NOMO-1 (cell line): Measurements from ENCODE around the gene GDF2.
A peak's percentile ranks its signal among the peaks of the same experiment; 100 is the strongest.

Source experiments
- DNase-seq, 2 experiments: peaks; one replicate each; lab custom pipeline; 2025; ENCODE audit not compliant: unreplicated experiment in 2 of 2; lab: John Stamatoyannopoulos, UW

The GDF2 gene

DNA sequence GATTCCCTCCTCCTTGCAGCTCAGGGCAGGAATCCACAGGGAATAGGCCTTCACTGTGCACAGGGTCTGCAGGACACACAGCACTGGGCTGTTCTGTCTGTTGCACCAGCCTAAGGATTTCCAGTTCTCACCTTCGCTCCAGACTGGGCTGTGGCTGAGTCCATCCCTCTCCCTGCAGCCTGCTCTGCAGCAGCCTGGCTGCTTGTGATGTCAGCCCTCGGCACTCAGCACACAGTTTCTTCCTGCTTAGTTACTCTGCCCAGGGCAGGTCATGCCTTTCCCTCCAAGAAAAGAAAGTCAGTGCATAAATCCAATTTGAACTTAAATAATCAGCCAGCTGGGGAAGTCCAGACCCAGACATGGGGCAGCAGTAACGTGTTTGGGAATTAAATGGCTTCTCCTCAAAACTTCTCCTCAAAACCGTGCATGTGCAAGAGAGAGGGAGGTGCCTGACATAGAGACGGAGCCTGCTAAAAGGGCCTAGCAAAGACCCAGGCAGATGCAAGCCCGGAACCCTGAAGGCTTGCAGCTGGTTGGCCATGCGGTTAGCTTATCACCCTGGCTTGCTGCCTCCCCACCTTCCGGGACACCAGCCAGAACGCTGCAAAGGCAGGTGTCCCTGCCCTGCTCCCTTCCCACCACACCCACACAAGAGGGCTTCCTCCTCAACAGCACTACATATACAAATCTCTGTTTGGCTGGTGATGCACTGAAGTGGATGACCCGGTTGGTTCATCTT is 10.9 kb upstream of the GDF2 start:
- no peak for DNase-seq

DNA sequence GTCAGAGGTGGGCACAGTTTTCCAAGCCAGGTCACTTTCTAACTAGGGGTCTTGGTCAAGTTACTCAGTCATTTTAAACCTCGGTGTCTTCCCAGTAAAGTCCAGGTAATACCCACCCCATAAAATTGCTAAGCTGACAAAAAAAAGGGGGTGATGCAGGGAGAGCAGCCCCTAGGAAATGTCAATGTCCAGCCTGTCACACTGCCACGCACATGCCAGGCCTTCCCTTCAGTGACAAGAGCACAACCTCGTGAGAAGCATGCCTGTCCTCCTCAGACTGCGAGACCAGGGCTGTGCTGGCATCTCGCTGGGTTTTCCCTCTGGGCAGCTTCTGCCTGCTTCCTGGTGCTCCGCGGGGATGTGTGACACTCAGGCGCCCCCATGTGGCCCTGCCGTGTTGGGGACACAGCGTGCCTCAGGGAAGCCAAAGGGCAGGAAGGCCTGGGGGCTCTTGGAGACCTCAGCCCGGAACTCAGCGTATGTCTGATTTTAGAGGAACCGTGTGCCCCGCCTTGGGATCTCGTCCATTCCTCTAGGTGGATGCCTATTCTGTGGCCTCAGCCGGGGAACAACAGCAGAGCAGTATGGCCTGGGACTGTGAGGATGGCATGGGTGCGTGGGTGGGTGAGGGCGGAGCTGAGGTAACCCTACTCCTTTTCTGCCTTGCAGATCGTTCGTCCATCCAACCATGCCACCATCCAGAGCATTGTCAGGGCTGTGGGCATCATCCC is 10.2 kb upstream of the GDF2 start:
- DNase-seq, result peak; percentile 47 to 56

DNA sequence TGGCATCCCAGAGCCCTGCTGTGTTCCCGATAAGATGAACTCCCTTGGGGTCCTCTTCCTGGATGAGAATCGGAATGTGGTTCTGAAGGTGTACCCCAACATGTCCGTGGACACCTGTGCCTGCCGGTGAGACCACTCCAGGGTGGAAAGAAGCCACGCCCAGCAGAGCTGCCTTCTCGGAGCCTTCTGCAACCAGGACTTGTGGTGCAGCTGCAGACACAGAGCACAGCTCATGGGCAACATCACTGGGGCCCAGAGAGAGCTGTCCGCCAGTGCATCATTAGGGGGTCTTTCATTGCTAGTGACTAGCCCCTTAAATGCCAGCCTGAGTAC is 9.6 kb upstream of the GDF2 start:
- no peak for DNase-seq

DNA sequence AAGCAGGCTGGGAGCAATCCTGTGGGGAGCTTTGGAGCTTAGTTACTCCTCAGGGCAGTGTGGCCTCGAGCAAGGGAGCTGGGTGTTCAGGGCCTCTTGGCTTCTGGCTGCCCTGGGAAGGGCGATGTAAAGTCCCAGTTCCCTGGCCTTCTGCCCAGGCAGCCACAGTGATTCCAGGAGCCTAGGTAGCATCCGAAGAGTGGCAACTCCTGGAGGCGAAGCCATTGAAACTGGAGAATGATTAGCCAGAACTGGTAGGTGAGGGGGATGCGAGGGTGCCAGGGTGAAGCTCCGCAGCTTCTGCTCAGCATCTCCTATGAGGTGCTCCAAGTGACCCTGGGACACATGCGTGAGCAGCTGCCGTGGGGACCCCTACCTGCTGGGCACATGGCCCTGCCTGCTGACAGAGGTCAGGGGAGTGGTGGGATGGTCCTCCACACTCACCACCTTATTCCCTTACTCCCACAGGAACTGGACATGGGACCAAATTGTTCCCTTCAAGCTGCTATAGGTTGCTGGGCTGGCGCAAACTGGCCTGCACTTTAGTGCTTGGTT is 7.8 kb upstream of the GDF2 start:
- DNase-seq, result no peak

DNA sequence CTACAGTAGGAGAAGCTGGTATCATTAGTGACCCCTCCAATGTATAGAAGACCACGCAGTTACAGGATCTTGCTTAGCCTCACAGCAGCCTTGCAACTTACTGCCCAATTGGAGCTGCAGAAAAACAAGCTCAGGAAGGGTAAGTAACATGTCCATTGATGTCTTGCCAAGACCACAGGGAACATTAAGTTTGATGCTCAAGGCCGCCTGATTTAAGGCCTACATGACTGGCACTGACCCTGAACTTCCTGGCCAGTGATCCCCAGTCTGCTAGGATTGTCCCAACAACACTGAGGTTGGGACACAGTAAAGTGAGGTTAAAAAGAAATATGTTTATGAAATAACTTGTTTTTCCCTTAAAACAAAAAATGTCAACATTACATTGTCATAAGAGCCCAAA is 6.8 kb upstream of the GDF2 start:
- no peak for DNase-seq

DNA sequence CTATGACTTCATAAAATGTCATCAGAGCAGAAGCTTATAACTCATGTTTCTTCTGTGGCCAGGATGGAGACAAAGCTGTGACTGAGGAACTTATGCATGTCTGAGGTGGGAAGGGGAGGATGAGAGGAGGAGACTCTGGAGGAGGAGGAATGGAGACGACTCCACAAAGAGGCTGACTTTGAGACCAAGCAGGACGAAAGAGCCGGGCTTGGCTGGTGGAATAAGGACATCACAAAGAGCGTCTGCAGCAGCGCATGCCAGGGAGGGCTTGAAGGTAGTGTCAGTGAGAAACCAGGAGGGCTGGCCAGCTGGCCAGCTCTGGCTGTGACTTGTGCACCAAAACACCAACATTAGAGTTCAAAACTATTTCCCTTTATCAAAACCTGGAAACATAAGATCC is 6.1 kb upstream of the GDF2 start:
- DNase-seq, result no peak

DNA sequence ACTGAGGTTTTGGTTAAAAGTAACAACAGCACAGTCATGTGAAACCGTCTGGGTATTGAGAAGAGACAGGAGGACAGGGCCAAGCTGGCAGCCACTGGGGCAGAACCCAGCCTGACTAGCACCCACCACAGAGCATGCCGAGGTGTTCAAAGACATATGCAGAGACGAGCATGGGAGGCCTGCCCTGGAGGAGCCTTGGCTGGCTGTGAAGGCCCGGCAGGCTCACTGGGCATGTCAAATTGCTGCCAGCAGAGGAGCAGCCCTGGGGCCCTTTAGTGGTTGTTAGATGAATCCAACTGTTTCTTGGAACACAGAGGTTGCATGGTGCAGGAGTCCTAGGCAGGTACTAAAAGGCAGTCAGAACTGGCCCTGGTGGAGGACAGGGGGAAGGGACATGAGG is 5.0 kb upstream of the GDF2 start:
- no peak for DNase-seq

DNA sequence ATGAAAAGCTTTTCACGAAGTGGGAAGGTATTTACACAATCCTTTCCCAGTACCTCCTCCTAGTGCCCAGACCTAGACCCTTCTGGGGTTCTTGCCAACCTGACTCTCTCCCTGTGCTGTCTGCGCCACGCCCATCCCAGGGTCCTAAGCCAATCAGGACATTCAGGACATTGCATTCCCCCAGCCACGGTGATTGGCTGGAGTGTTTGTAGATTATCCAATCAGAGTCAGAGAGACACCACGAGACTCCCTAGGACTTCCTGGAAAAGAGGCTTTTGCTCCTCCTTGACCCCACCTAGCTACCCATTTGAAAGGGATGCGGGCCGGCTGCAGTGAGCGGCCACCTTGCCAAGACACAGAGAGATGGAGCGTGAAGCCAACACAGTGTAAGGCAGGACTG is 3.5 kb upstream of the GDF2 start:
- no peak for DNase-seq

DNA sequence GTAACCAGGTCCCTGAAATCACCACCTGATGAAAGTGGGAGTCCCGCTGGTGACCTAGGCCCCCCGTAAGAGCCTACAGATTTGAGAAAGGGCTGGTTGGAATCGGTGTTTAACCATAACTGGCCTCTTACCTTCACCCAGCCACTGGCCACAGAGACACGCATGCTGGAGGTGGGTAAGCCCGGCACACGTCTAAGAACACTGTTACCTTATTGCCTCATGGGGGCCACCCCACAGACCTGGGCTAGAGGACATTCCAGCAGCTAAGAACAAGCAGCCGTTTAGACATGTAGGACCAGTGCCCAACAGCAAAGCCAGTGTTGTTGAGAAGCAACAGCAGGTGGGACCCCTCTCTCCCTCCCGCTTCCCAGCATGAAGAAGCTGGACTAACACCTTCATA is 2.5 kb upstream of the GDF2 start:
- no peak for DNase-seq

DNA sequence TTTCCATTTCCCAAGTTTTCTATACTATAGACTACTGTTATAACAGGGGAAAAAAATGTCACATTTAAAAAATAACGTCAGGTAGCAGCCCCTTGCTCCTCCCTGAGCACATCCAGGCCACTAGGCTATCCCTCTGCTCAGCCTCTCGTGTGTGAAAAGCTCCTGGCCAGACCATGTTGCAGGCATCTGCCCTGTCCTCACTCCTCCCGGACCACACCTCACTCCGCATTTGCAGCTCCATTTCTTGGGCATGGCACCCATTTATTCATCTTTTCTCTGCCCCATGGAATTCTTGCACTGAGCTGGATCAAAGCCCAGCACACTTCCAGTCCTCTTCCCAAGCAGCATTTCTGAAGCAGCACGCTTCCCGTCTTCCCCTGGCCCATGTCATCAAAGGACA is 1.4 kb upstream of the GDF2 start:
- no peak for DNase-seq

DNA sequence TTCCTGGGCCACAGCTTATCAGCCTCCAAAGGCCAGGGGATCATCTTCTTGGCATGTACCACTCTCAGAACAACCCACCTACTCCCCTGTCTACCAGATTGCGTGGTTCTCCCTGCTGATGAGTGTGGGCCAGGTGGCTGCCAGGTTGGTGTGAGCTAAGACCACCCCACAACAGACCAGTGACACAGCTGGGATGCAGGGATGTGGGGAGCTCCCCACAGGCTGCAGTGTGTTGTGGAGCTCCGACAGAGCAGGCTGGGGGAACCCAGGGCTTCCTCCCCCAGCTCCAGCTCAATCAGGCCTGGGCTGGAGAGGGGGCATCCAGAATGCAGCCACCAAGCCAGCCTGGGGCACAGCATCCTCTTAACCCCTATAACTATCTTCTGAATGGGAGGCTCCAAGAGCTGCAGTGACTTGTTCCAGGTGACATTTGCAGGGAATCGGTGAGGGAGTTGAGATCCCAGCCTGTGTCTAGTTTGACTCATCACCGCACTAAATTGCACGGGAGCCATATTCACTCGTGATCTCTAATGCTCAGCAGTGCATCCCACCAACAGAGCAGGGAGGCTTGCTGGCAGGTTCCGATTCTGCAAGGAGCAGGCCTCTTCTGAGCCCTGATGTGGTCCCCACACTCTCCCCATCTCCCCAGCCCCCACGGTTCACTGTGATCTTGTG is 596 bp upstream of the GDF2 start:
- DNase-seq, result no peak

DNA sequence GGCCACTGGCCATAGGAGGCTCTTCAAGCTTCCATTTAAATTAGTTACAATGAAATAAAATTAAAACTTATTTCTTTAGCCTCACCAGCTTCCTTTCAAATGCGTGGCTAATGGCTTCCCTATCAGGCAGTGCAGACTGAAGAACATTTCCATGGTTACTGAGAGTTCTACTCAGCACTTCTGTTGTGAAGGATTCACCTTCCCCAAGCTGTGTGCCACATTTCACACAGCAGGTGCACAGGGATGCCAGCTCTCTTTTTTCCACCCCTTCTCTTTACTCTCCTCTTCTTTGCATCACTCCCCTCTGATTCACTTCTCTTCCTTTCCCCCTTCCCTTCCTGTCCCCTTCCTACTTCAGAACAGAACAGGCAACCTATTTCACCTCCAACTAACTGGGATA is 833 bp downstream of the GDF2 start:
- no peak for DNase-seq

DNA sequence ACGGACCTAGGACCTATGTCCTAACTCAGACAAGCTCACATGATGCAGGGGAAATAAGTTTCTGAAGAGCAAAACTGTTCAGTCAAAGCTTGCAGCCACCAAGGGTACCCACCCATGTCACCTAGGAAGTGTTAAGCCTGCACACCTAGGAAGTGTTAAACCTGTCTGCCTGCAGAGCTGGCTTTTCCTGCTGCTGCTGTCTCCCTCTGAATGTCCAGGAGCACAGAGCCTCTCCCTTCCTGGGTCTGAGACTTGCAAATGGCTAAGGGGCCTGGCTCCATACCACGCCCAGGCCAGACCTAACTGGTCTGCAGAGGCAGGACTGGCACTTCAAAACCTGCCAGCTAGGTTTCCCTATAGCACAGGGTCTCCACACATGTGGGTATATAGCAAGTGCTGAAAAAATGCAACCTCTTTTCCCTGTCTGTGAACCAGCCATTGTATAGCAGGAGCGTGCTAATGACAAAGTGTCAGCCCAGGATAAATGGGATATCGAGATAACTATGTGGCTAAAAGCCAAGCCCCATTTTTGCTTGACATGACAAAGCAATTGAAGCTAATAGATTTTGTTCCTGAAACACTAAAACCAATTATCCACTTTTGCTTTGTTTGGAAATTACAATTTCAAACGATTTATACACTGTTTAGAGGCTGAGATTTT is 1.5 kb downstream of the GDF2 start:
- DNase-seq, result no peak

DNA sequence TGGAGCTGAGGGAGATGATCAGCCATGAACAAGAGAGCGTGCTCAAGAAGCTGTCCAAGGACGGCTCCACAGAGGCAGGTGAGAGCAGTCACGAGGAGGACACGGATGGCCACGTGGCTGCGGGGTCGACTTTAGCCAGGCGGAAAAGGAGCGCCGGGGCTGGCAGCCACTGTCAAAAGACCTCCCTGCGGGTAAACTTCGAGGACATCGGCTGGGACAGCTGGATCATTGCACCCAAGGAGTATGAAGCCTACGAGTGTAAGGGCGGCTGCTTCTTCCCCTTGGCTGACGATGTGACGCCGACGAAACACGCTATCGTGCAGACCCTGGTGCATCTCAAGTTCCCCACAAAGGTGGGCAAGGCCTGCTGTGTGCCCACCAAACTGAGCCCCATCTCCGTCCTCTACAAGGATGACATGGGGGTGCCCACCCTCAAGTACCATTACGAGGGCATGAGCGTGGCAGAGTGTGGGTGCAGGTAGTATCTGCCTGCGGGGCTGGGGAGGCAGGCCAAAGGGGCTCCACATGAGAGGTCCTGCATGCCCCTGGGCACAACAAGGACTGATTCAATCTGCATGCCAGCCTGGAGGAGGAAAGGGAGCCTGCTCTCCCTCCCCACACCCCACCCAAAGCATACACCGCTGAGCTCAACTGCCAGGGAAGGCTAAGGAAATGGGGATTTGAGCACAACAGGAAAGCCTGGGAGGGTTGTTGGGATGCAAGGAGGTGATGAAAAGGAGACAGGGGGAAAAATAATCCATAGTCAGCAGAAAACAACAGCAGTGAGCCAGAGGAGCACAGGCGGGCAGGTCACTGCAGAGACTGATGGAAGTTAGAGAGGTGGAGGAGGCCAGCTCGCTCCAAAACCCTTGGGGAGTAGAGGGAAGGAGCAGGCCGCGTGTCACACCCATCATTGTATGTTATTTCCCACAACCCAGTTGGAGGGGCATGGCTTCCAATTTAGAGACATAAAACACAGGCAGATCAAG is 3.3 kb downstream of the GDF2 start:
- no peak for DNase-seq

DNA sequence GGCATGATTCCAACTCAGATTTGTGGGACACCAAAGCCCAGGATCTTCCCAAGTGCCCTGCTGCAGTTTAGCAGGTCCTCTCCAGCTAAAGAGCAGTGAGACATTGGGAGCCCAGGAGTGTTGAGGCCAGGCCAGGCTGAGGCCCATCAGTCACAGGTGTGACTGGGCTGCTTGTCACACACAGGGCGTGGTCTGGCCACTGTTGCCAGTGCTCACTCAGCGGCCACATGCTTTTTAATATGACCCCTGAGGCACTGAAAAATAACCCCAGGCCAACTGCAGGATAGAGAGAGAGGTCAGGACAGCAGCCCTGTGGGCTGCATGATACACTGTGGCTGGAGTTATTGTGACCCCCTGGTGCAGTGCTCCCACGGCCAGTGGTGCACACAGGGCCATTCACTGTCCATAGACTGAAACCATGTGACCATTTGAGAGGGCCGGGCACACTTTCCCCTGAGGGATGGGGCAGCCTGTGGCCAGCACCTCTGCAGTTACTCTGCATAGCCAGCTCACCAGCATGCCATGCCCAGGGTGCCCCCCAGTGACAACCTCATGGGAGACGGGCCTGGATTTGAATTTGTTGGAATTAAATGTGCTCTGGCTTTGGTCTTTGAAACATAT is 4.2 kb downstream of the GDF2 start:
- DNase-seq, result no peak

DNA sequence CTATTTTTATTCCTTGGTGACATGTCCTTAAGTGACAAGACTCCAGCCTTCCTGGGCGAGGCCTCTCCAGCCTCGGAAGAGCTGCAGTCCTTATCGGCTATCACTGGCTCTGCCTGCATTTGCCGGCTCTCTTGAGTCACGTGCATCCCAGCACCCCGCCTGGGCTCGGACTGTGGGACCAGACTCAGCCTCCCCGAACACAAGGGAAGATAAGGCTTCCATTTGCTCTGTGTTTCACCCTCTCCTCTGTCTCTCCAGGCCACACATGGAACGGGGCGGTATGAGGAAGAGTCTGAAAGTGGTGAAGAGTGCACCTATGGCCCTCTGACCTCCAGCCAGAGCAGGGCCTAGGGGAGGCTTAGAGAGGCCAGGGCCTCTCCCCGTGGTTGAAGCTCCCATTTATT is 4.7 kb downstream of the GDF2 start:
- no peak for DNase-seq

DNA sequence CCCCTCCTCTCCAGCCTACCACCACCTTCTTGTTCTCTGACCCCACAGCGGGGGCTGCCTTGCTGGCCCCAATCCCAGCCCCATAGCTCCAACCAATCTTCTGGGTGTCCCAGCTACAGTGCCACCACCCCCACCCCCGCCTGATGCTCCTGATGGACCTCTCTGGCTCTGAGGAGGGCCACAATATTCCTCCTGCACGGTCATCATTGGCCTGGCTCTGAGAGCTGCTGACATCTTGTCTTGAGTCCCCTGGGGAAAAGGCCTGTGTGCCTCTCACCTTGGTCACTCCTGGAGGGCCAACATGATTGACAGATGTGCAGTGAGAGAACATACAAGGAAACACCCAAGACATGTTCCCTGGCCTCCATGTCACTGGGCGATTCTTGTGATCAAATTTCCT is 7.6 kb downstream of the GDF2 start:
- DNase-seq, result no peak

DNA sequence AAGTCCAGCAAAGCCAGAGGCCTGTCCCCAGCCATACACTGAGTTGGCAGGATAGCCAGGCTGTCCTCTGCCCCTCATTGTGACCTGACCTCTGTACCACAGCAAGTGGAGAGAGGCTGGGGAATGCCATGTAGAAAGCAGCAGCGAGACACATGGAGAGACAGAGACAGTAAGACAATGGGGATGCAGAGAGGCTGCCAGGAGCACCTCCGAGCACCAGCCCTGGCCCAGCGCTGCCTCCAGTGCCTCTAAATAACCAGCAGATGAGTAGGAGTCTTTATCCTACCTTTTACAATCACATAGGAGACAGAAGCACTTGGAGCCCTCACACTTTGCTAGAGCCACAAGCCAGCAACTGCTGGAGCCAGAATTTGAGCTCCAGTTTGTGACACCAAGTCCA is 8.1 kb downstream of the GDF2 start:
- no peak for DNase-seq

DNA sequence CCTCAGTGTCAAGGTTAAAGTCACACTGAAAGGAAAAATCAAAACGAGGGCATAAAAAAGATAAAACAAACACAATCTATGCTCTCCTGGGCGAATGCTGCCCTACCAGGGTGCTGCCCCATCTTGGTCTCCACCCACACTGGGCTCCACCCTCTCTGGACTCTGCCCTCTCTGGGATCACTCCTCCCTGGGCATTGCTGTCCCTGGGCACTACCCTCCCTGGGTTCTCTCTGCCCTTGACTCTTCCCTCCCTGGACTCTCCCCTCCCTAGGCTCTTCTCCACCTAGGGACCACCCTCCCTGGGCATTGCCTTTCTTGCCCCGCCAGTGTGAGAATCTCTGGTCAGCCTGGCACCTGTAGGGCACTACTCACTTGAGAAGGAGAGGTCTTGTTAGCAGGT is 8.6 kb downstream of the GDF2 start:
- DNase-seq, result no peak

DNA sequence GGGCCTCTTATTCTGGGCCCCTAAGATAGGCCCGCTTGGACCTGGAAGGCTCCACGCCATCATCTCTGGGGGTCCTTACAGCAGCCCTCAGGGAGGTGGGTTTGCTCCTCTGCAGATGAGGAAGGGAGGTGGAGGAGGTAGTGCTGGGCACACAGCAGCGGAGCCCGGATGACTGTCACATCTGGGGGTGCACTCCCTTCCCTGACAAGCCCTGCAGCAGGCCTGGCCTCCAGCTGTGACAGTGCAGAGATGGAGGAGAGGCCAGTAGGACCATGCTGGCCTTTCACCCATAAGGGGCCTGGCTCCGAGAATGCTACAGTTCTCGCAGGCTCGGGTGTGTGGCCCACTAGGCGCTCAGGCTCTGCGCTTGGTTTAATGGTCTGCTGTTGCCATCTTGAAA is 9.2 kb downstream of the GDF2 start:
- no peak for DNase-seq
